ENCODE data around the gene OPA3.

DNA sequence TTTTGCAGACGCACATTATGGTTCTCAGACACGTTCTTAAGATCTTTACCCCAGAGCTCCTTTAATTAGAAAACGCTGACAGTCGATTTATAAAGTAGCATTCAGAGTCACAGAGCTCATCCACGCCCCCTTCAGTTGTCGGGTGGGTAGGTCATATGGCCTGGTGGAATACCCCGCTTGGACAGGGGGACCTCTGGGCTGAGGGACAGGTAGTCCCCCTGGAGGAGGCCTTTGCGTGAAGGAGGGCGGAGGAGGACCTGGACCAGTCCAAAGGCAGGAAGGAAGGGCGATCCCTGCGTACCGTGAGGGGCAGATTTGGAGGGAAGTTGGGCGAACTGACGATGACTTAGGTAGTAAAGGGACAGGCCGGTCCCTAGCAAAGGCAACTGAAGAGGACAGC lies 56.9 kb downstream of the OPA3 start:
- TF ChIP-seq, protein P1, sequence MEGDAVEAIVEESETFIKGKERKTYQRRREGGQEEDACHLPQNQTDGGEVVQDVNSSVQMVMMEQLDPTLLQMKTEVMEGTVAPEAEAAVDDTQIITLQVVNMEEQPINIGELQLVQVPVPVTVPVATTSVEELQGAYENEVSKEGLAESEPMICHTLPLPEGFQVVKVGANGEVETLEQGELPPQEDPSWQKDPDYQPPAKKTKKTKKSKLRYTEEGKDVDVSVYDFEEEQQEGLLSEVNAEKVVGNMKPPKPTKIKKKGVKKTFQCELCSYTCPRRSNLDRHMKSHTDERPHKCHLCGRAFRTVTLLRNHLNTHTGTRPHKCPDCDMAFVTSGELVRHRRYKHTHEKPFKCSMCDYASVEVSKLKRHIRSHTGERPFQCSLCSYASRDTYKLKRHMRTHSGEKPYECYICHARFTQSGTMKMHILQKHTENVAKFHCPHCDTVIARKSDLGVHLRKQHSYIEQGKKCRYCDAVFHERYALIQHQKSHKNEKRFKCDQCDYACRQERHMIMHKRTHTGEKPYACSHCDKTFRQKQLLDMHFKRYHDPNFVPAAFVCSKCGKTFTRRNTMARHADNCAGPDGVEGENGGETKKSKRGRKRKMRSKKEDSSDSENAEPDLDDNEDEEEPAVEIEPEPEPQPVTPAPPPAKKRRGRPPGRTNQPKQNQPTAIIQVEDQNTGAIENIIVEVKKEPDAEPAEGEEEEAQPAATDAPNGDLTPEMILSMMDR (optimal IDR thresholded peaks at IDR 0.05 in 1 of 3, IDR thresholded peaks at IDR 0.05 in 1 of 3, conservative IDR thresholded peaks at IDR 0.05 in 1 of 3; ENCODE audit: extremely low read depth in 1 of 3, insufficient read depth in 2 of 3, low read length in 3 of 3) = peak in 1 of 3 experiments; percentile 15
- TF ChIP-seq EZH2 (IDR thresholded peaks at IDR 0.05; ENCODE audit: low read length) = no peak

All from keratinocyte (primary cell).